HepG2 (cell line): ENCODE results near the gene ETS1. TPM values are rescaled to one million over a fixed set of nuclear protein-coding genes. Genes with fewer than 3 reads are reported as not detected.

Experiments
- ATAC-seq: fragments of 200-7000 bp; cut with Tn5 transposase; 3 replicates; pipeline ENCODE4 v1.9.1; 2020; ENCODE audit warnings: mild to moderate bottlenecking, moderate library complexity
- BruUV-seq: library from RNA; stranded (reverse); fragments of 400-500 nt; replicated peaks from 2 replicates; lab custom pipeline; 2021; lab: Mats Ljungman, UMichigan
- CTCF ChIA-PET: fragments of 300-600 bp; formaldehyde crosslinking; extraction: SDS; loops from one replicate; lab custom pipeline; 2021; ENCODE audit warnings: low total read pairs, inconsistent platforms, low intra/inter-chr PET ratio; lab: Yijun Ruan, JAX
- POLR2A ChIA-PET: fragments of 350-600 bp; sonication (Branson Sonifier 250); formaldehyde crosslinking; loops from one replicate; lab custom pipeline; 2020; ENCODE audit warnings: antibody characterized with exemption, inconsistent platforms; lab: Yijun Ruan, JAX
- DNase-seq: peaks from one replicate; pipeline ENCODE4 v3.0.0-alpha.2; 2015; ENCODE audit warnings: low spot score
- FAIRE-seq: peaks from 3 replicates; lab custom pipeline; 2011; peaks lifted over from hg19 to GRCh38; lab: Jason Lieb, UNC
- H2AFZ ChIP-seq: one replicate; pipeline ENCODE4 v1.6.1; 2011; ENCODE audit warnings: low read length, inconsistent platforms
- H3K27ac ChIP-seq: fragments of 300-600 bp; 3 replicates; pipeline ENCODE4 v1.8.0; 2011; ENCODE audit warnings: mixed run types, mild to moderate bottlenecking, mixed read lengths, low read length, inconsistent platforms; ENCODE audit not compliant: insufficient read depth; ENCODE audit errors: extremely low read length
- H3K27me3 ChIP-seq, 2 experiments: fragments of 200-600 bp in 1 of 2; 2 replicates in 1 of 2; 3 replicates in 1 of 2; pipeline versions ENCODE4 v1.6.0 to v1.8.0; 2011; ENCODE audit warnings: low read length in 2 of 2, mild to moderate bottlenecking in 2 of 2, moderate library complexity in 2 of 2, inconsistent platforms in 1 of 2; ENCODE audit not compliant: insufficient read depth in 2 of 2, control insufficient read depth in 1 of 2
- H3K36me3 ChIP-seq, 2 experiments: fragments of 200-600 bp in 1 of 2; replicated peaks in 1 of 2; 2 replicates in 1 of 2; 3 replicates in 1 of 2; pipeline versions ENCODE4 v1.5.1 to v1.8.0; 2011; ENCODE audit warnings: low read length in 2 of 2, inconsistent platforms in 1 of 2; ENCODE audit not compliant: insufficient read depth in 2 of 2, control insufficient read depth in 1 of 2
- H3K4me1 ChIP-seq: 2 replicates; pipeline ENCODE4 v1.5.1; 2012; ENCODE audit warnings: low read length, inconsistent platforms; ENCODE audit not compliant: insufficient read depth
- H3K4me2 ChIP-seq: 2 replicates; pipeline ENCODE4 v1.6.0; 2011; ENCODE audit warnings: low read depth, low read length, inconsistent platforms
- H3K4me3 ChIP-seq, 3 experiments: fragments of 200-600 bp in 1 of 3; sonication (generic), shearing (Covaris generic) in 1 of 3; replicated peaks in 1 of 3; 2 replicates each; pipeline ENCODE4 v1.5.1; 2011 to 2016; ENCODE audit warnings: low read length in 3 of 3, inconsistent platforms in 2 of 3, low read depth in 2 of 3, mild to moderate bottlenecking in 2 of 3, control low read depth in 1 of 3, mixed read lengths in 1 of 3; ENCODE audit not compliant: insufficient read depth in 1 of 3
- H3K79me2 ChIP-seq: one replicate; pipeline ENCODE4 v1.6.1; 2011; ENCODE audit warnings: low read length, inconsistent platforms; ENCODE audit not compliant: insufficient read depth
- H3K9ac ChIP-seq: 2 replicates; pipeline ENCODE4 v1.6.0; 2011; ENCODE audit warnings: mild to moderate bottlenecking, low read depth, low read length, inconsistent platforms; ENCODE audit not compliant: insufficient read depth
- H3K9me3 ChIP-seq: 2 replicates; pipeline ENCODE4 v1.5.1; 2012; ENCODE audit warnings: mild to moderate bottlenecking, low read length
- H4K20me1 ChIP-seq: 2 replicates; pipeline ENCODE4 v1.6.0; 2011; ENCODE audit warnings: inconsistent platforms, mild to moderate bottlenecking, low read length, moderate library complexity; ENCODE audit not compliant: insufficient read depth
- BRCA1 ChIP-seq: sonication (generic); formaldehyde crosslinking; IDR thresholded peaks from 2 replicates; pipeline ENCODE4 v1.4.0; 2020; ENCODE audit warnings: missing genetic modification reagents
- CCDC6 ChIP-seq: sonication (generic); formaldehyde crosslinking; IDR thresholded peaks from 2 replicates; pipeline ENCODE4 v1.8.1; 2022; ENCODE audit warnings: mild to moderate bottlenecking, missing genetic modification reagents, moderate library complexity
- CENPBD1 ChIP-seq: sonication (generic); formaldehyde crosslinking; IDR thresholded peaks from 2 replicates; pipeline ENCODE4 v1.8.0; 2022; ENCODE audit warnings: missing genetic modification reagents, low read depth, mild to moderate bottlenecking, borderline replicate concordance
- FOXK2 ChIP-seq: fragments of 450-650 bp; IDR thresholded peaks from 2 replicates; pipeline ENCODE4 v1.6.1; 2016
- HNRNPUL1 ChIP-seq: fragments of 200-400 bp; formaldehyde crosslinking; IDR thresholded peaks from 2 replicates; pipeline ENCODE4 v1.6.1; 2017; ENCODE audit warnings: low read depth, mild to moderate bottlenecking, low read length, moderate library complexity
- IRF2 ChIP-seq: IDR thresholded peaks from 2 replicates; pipeline ENCODE4 v1.6.1; 2018; ENCODE audit warnings: missing genetic modification reagents, missing compliant biosample characterization
- JDP2 ChIP-seq: sonication (generic); formaldehyde crosslinking; IDR thresholded peaks from 2 replicates; pipeline ENCODE4 v1.8.1; 2022; ENCODE audit warnings: missing genetic modification reagents, borderline replicate concordance
- MAF1 ChIP-seq: sonication (generic); formaldehyde crosslinking; IDR thresholded peaks from 2 replicates; pipeline ENCODE4 v1.5.0; 2020; ENCODE audit warnings: missing genetic modification reagents, borderline replicate concordance
- NAIF1 ChIP-seq: sonication (generic); formaldehyde crosslinking; IDR thresholded peaks from 2 replicates; pipeline ENCODE4 v1.5.0; 2020; ENCODE audit warnings: mild to moderate bottlenecking, missing genetic modification reagents, borderline replicate concordance
- NFRKB ChIP-seq: fragments of 450-650 bp; IDR thresholded peaks from 2 replicates; pipeline ENCODE4 v1.6.1; 2017
- ZNF12 ChIP-seq: sonication (generic); formaldehyde crosslinking; IDR thresholded peaks from 2 replicates; pipeline ENCODE4 v1.5.0; 2020; ENCODE audit warnings: missing genetic modification reagents
- ZNF17 ChIP-seq: sonication (generic); formaldehyde crosslinking; IDR thresholded peaks from 2 replicates; pipeline ENCODE4 v1.5.0; 2020; ENCODE audit warnings: mild to moderate bottlenecking, missing genetic modification reagents
- ZNF20 ChIP-seq: sonication (generic); formaldehyde crosslinking; IDR thresholded peaks from 2 replicates; pipeline ENCODE4 v1.4.0; 2020; ENCODE audit warnings: mild to moderate bottlenecking, moderate library complexity, missing genetic modification reagents
- ZNF281 ChIP-seq: sonication (generic); formaldehyde crosslinking; IDR thresholded peaks from 2 replicates; pipeline ENCODE4 v1.4.0; 2020; ENCODE audit warnings: missing genetic modification reagents, borderline replicate concordance
- ZNF343 ChIP-seq: sonication (generic); formaldehyde crosslinking; IDR thresholded peaks from 2 replicates; pipeline ENCODE4 v1.4.0; 2020; ENCODE audit warnings: mild to moderate bottlenecking, missing genetic modification reagents
- ZNF432 ChIP-seq: sonication (generic); formaldehyde crosslinking; IDR thresholded peaks from 2 replicates; pipeline ENCODE4 v1.5.0; 2020; ENCODE audit warnings: missing genetic modification reagents, mild to moderate bottlenecking, borderline replicate concordance
- WGBS: methylation state at CpG from one replicate; pipeline ENCODE4 v1.1.6; 2017; ENCODE audit warnings: low lambda C conversion rate; 5-methylcytosine and 5-hydroxymethylcytosine counted together
- in situ Hi-C: cut with HindIII; loops from 2 replicates; pipeline ENCODE4 v1.10.0; 2017; ENCODE audit warnings: low pct_unique_long_range_greater_than_20kb; ENCODE audit not compliant: extremely low pct_ligation_motif_present
- intact Hi-C: fragments of 100-400 bp; cut with micrococcal nuclease; formaldehyde crosslinking; loops from one replicate; pipeline ENCODE4 v1.10.0; 2022; ENCODE audit not compliant: unreplicated experiment
- polyA plus RNA-seq, 8 experiments: library from polyadenylated mRNA; depleted of rRNA in 3 of 8; stranded (reverse) in 7 of 8; unstranded in 1 of 8; fragments of >200 nt; fragmentation: Illumina TruSeq in 4 of 8; extraction: Trizol in 4 of 8; gene quantifications; 2 replicates each; pipeline versions ENCODE4 v1.2.1 to v1.2.3, GENCODE V29; 2011 to 2016; ENCODE audit warnings: low read depth in 4 of 8, missing spikeins in 1 of 8, mixed read lengths in 1 of 8; ENCODE audit not compliant: insufficient read depth in 1 of 8
- total RNA-seq, 5 experiments: library from RNA; depleted of rRNA; stranded (reverse); fragments of >200 nt; fragmentation: Illumina TruSeq; extraction: Trizol; gene quantifications; 2 replicates each; pipeline ENCODE4 v1.2.3, GENCODE V29; 2016; ENCODE audit warnings: low read depth in 1 of 5
- TF ChIP-seq, protein P1 (sequence below): sonication (generic); formaldehyde crosslinking; conservative IDR thresholded peaks from 2 replicates; pipeline ENCODE4 v1.8.0; 2022; ENCODE audit warnings: low read depth, missing genetic modification reagents
- TF ChIP-seq, protein P2 (sequence below): sonication (generic); formaldehyde crosslinking; IDR thresholded peaks from 2 replicates; pipeline ENCODE4 v1.4.0; 2020; ENCODE audit warnings: missing genetic modification reagents

Gene ETS1
- total and polyA plus RNA-seq, 2 of the 13 experiments (the other 11 are each of a cell fraction or from before 2014, with no cell fraction given) = 0.18 to 0.34 TPM

- Histone ChIP-seq H3K9ac (no peak overlapping the region), H3K27ac (no peak overlapping the region), H3K9me3 (no peaks in the 10 kb centered on the region), H2AFZ (no peak overlapping the region), H3K4me3 (no peak overlapping the region), H3K27me3 (peaks cover 6 to 43% of the 10 kb centered on the region in 2 experiments; a peak in 4 of 5 replicates), H3K4me2 (no peak overlapping the region), H3K79me2 (no peaks in the 10 kb centered on the region), H4K20me1 (no peaks in the 10 kb centered on the region), H3K36me3 (no peaks in the 10 kb centered on the region), H3K4me1 (no peaks in the 10 kb centered on the region)
- 0% methylated on average over 1 of the region's 6 CpGs for WGBS
- no TSS peak for BruUV-seq
- FAIRE-seq = no peak
- no peak for TF ChIP-seq ZNF17
- TF ChIP-seq NAIF1 (CRISPR knock-in tag) = no peak
- TF ChIP-seq MAF1 (CRISPR knock-in tag) = no peak
- TF ChIP-seq IRF2 (CRISPR knock-in tag) = no peak
- TF ChIP-seq, protein P1, sequence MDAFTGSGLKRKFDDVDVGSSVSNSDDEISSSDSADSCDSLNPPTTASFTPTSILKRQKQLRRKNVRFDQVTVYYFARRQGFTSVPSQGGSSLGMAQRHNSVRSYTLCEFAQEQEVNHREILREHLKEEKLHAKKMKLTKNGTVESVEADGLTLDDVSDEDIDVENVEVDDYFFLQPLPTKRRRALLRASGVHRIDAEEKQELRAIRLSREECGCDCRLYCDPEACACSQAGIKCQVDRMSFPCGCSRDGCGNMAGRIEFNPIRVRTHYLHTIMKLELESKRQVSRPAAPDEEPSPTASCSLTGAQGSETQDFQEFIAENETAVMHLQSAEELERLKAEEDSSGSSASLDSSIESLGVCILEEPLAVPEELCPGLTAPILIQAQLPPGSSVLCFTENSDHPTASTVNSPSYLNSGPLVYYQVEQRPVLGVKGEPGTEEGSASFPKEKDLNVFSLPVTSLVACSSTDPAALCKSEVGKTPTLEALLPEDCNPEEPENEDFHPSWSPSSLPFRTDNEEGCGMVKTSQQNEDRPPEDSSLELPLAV (CRISPR knock-in tag) = no peak
- TF ChIP-seq ZNF432 = no peak
- no peak for TF ChIP-seq JDP2
- TF ChIP-seq ZNF20 (CRISPR knock-in tag) = no peak
- TF ChIP-seq FOXK2 = no peak
- TF ChIP-seq, protein P2, sequence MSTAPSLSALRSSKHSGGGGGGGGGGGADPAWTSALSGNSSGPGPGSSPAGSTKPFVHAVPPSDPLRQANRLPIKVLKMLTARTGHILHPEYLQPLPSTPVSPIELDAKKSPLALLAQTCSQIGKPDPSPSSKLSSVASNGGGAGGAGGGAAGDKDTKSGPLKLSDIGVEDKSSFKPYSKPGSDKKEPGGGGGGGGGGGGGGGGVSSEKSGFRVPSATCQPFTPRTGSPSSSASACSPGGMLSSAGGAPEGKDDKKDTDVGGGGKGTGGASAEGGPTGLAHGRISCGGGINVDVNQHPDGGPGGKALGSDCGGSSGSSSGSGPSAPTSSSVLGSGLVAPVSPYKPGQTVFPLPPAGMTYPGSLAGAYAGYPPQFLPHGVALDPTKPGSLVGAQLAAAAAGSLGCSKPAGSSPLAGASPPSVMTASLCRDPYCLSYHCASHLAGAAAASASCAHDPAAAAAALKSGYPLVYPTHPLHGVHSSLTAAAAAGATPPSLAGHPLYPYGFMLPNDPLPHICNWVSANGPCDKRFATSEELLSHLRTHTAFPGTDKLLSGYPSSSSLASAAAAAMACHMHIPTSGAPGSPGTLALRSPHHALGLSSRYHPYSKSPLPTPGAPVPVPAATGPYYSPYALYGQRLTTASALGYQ (CRISPR knock-in tag) = no peak
- no peak for TF ChIP-seq CCDC6 (CRISPR knock-in tag)
- TF ChIP-seq ZNF12 = no peak
- no peak for TF ChIP-seq NFRKB
- no peak for TF ChIP-seq ZNF343 (CRISPR knock-in tag)
- TF ChIP-seq CENPBD1 (CRISPR knock-in tag) = no peak
- TF ChIP-seq HNRNPUL1 = no peak
- TF ChIP-seq ZNF281 (CRISPR knock-in tag) = no peak
- TF ChIP-seq BRCA1 (CRISPR knock-in tag) = no peak
- no peak for DNase-seq
- intact Hi-C loops (no loop called here), in situ Hi-C loops (no loop called here)
- CTCF ChIA-PET = no interaction called here
- POLR2A ChIA-PET = no interaction called here
- no peak for ATAC-seq
Observed at GRCh38 chr11:128614026-128614425, 26.7 kb upstream of the ETS1 start.
